H9 (cell line): ENCODE results near the gene PRUNE2. TPM values are rescaled to one million over a fixed set of nuclear protein-coding genes. Genes with fewer than 3 reads are reported as not detected.

Source experiments
- DNase-seq: peaks from one replicate; pipeline ENCODE4 v3.0.0-alpha.2; 2017
- H2AFZ ChIP-seq: one replicate; pipeline ENCODE4 v1.6.1; 2013; ENCODE audit warnings: mild to moderate bottlenecking, low read length, control low read depth, moderate library complexity
- H2AK5ac ChIP-seq: 2 replicates; pipeline ENCODE4 v1.6.1; 2013; ENCODE audit warnings: low read length, control low read depth, mixed read lengths; ENCODE audit not compliant: insufficient read length
- H2BK120ac ChIP-seq: one replicate; pipeline ENCODE4 v1.6.1; 2013; ENCODE audit warnings: low read depth, mild to moderate bottlenecking, low read length, control low read depth, inconsistent platforms; ENCODE audit not compliant: poor library complexity, severe bottlenecking
- H2BK12ac ChIP-seq: 2 replicates; pipeline ENCODE4 v1.6.1; 2013; ENCODE audit warnings: low read length, control low read depth, mixed read lengths, low read depth; ENCODE audit not compliant: insufficient read length
- H2BK15ac ChIP-seq: 2 replicates; pipeline ENCODE4 v1.6.1; 2013; ENCODE audit warnings: low read depth, low read length, control low read depth
- H2BK20ac ChIP-seq: one replicate; pipeline ENCODE4 v1.6.1; 2013; ENCODE audit warnings: low read depth, mild to moderate bottlenecking, low read length, control low read depth, inconsistent platforms; ENCODE audit not compliant: poor library complexity, severe bottlenecking
- H2BK5ac ChIP-seq: 2 replicates; pipeline ENCODE4 v1.6.1; 2013; ENCODE audit warnings: low read length, control low read depth, mixed read lengths; ENCODE audit not compliant: insufficient read length
- H3K14ac ChIP-seq: 2 replicates; pipeline ENCODE4 v1.6.1; 2013; ENCODE audit warnings: low read length, control low read depth; ENCODE audit not compliant: insufficient read depth
- H3K18ac ChIP-seq: 2 replicates; pipeline ENCODE4 v1.6.1; 2013; ENCODE audit warnings: low read depth, mild to moderate bottlenecking, mixed read lengths, low read length, control low read depth; ENCODE audit not compliant: insufficient read length
- H3K23ac ChIP-seq: 2 replicates; pipeline ENCODE4 v1.6.1; 2013; ENCODE audit warnings: low read length, control low read depth, mixed read lengths, low read depth; ENCODE audit not compliant: insufficient read length
- H3K23me2 ChIP-seq: 2 replicates; pipeline ENCODE4 v1.6.1; 2013; ENCODE audit warnings: low read depth, mild to moderate bottlenecking, mixed read lengths, low read length, control low read depth; ENCODE audit not compliant: insufficient read length, poor library complexity, severe bottlenecking
- H3K27ac ChIP-seq: 2 replicates; pipeline ENCODE4 v1.5.1; 2013; ENCODE audit warnings: low read length, control low read depth, mixed read lengths, low read depth; ENCODE audit not compliant: insufficient read length
- H3K27me3 ChIP-seq: 2 replicates; pipeline ENCODE4 v1.6.1; 2013; ENCODE audit warnings: low read length, control low read depth, inconsistent platforms; ENCODE audit not compliant: insufficient read depth
- H3K4ac ChIP-seq: 2 replicates; pipeline ENCODE4 v1.6.1; 2013; ENCODE audit warnings: low read depth, mild to moderate bottlenecking, control low read depth, inconsistent platforms, low read length, moderate library complexity
- H3K4me1 ChIP-seq: 2 replicates; pipeline ENCODE4 v1.6.1; 2013; ENCODE audit warnings: low read length, control low read depth, inconsistent platforms; ENCODE audit not compliant: insufficient read depth
- H3K4me2 ChIP-seq: 2 replicates; pipeline ENCODE4 v1.6.1; 2013; ENCODE audit warnings: low read length, control low read depth, mixed read lengths; ENCODE audit not compliant: insufficient read length, insufficient read depth
- H3K56ac ChIP-seq: 2 replicates; pipeline ENCODE4 v1.6.1; 2013; ENCODE audit warnings: low read depth, mild to moderate bottlenecking, mixed read lengths, low read length, control low read depth; ENCODE audit not compliant: insufficient read length
- H3K79me1 ChIP-seq: 2 replicates; pipeline ENCODE4 v1.6.1; 2013; ENCODE audit warnings: low read depth, mild to moderate bottlenecking, moderate library complexity, low read length, control low read depth, inconsistent platforms; ENCODE audit not compliant: insufficient read depth, poor library complexity, severe bottlenecking
- H3K79me2 ChIP-seq: 2 replicates; pipeline ENCODE4 v1.6.1; 2013; ENCODE audit warnings: low read length, control low read depth, inconsistent platforms; ENCODE audit not compliant: insufficient read depth
- H3K9ac ChIP-seq: 2 replicates; pipeline ENCODE4 v1.6.1; 2013; ENCODE audit warnings: low read length, control low read depth, mixed read lengths; ENCODE audit not compliant: insufficient read length; ENCODE audit errors: extremely low read depth
- H3K9me3 ChIP-seq: one replicate; pipeline ENCODE4 v1.6.1; 2013; ENCODE audit warnings: low read depth, low read length, inconsistent platforms; ENCODE audit not compliant: control insufficient read depth
- H3T11ph ChIP-seq: one replicate; pipeline ENCODE4 v1.6.1; 2013; ENCODE audit warnings: mild to moderate bottlenecking, low read length, control low read depth, inconsistent platforms
- H4K20me1 ChIP-seq: one replicate; pipeline ENCODE4 v1.6.1; 2013; ENCODE audit not compliant: control insufficient read depth, insufficient read length, insufficient read depth
- H4K5ac ChIP-seq: 2 replicates; pipeline ENCODE4 v1.6.1; 2013; ENCODE audit warnings: low read depth, mild to moderate bottlenecking, mixed read lengths, low read length, control low read depth; ENCODE audit not compliant: insufficient read length
- H4K8ac ChIP-seq: replicated peaks from 2 replicates; pipeline ENCODE4 v1.6.1; 2013; ENCODE audit warnings: low read length, control low read depth, mixed read lengths, low read depth; ENCODE audit not compliant: insufficient read length
- H4K91ac ChIP-seq: 2 replicates; pipeline ENCODE4 v1.6.1; 2013; ENCODE audit warnings: low read depth, mild to moderate bottlenecking, moderate library complexity, mixed read lengths, low read length, control low read depth; ENCODE audit not compliant: insufficient read length
- H3K27ac Mint-ChIP-seq, 3 experiments: 2 replicates in 2 of 3; 3 replicates in 1 of 3; pipeline ENCODE4 v1.8.0; 2020 to 2021; ENCODE audit warnings: mixed read lengths in 3 of 3, mild to moderate bottlenecking in 1 of 3, moderate library complexity in 1 of 3
- H3K27me3 Mint-ChIP-seq: 2 replicates; pipeline ENCODE4 v1.8.0; 2021; ENCODE audit warnings: low read depth, mild to moderate bottlenecking, moderate library complexity, mixed read lengths
- H3K36me3 Mint-ChIP-seq, 3 experiments: 2 replicates in 2 of 3; 3 replicates in 1 of 3; pipeline ENCODE4 v1.8.0; 2020 to 2021; ENCODE audit warnings: low read depth in 3 of 3, mixed read lengths in 3 of 3; ENCODE audit not compliant: insufficient read depth in 1 of 3
- H3K4me1 Mint-ChIP-seq, 2 experiments: 2 replicates each; pipeline ENCODE4 v1.8.0; 2020; ENCODE audit warnings: mixed read lengths in 2 of 2
- H3K4me3 Mint-ChIP-seq, 2 experiments: 2 replicates in 1 of 2; 3 replicates in 1 of 2; pipeline ENCODE4 v1.8.0; 2020 to 2021; ENCODE audit warnings: mild to moderate bottlenecking in 2 of 2, mixed read lengths in 2 of 2, moderate library complexity in 1 of 2
- H3K9me3 Mint-ChIP-seq, 2 experiments: 2 replicates in 1 of 2; 3 replicates in 1 of 2; pipeline ENCODE4 v1.8.0; 2020; ENCODE audit warnings: mild to moderate bottlenecking in 2 of 2, mixed read lengths in 2 of 2, moderate library complexity in 1 of 2
- CTCF ChIP-seq: fragments of 200-600 bp; sonication (generic); conservative IDR thresholded peaks from 3 replicates; pipeline ENCODE4 v1.8.0; 2021; ENCODE audit warnings: antibody characterized with exemption, mild to moderate bottlenecking
- WGBS: extraction: QIAGEN DNeasy Blood & Tissue Kit; methylation state at CpG from one replicate; pipeline ENCODE4 v1.1.7; 2013; ENCODE audit warnings: missing lambda C conversion rate, low lambda C conversion rate, mixed read lengths; ENCODE audit not compliant: insufficient read length; ENCODE audit errors: extremely low coverage; 5-methylcytosine and 5-hydroxymethylcytosine counted together
- total RNA-seq: library from RNA; stranded (reverse); gene quantifications from 2 replicates; pipeline ENCODE4 v1.2.1, GENCODE V29; 2021

Gene PRUNE2
- total RNA-seq, 1 experiment from 2014 or later, result 12.1 TPM

GRCh38 chr9:76896035-76896434 is 9.9 kb downstream of the PRUNE2 start:
- Histone ChIP-seq H3K4me1 (no peaks in the 10 kb centered on the region; the same call in 1 of the 2 replicates), H2BK5ac (no peak overlapping the region), H2AK5ac (no peak overlapping the region), H3K14ac (no peak overlapping the region), H3K27ac (no peak overlapping the region), H2BK15ac (no peak overlapping the region), H4K5ac (no peak overlapping the region), H3K23me2 (no peaks in the 10 kb centered on the region), H3K56ac (no peak overlapping the region), H2AFZ (no peak overlapping the region), H3K23ac (no peak overlapping the region), H3K9me3 (no peaks in the 10 kb centered on the region), H3K4ac (no peak overlapping the region), H3K27me3 (no peaks in the 10 kb centered on the region), H3K79me1 (no peaks in the 10 kb centered on the region), H3K4me2 (no peak overlapping the region), H3T11ph (no peak overlapping the region), H2BK20ac (no peak overlapping the region), H2BK120ac (no peak overlapping the region), H4K8ac (no peak overlapping the region), H4K20me1 (no peaks in the 10 kb centered on the region), H2BK12ac (no peak overlapping the region), H4K91ac (no peak overlapping the region), H3K9ac (no peak overlapping the region), H3K79me2 (0 out of 2 replicates have a peak, but pooled peaks cover 1% of the 10 kb centered on the region), H3K18ac (no peak overlapping the region)
- H3K4me1 Mint-ChIP-seq, result peaks cover 0 to 8% of the 10 kb centered on the region in 2 experiments; a peak in 2 of 4 replicates
- no CpG with 5 or more reads among the region's 3 CpGs for WGBS
- H3K4me3 Mint-ChIP-seq, result no peak overlapping the region
- no peak for DNase-seq
- H3K36me3 Mint-ChIP-seq, result no peaks in the 10 kb centered on the region; a peak in 1 of 7 replicates
- H3K27ac Mint-ChIP-seq, result no peak overlapping the region
- no peak for TF ChIP-seq CTCF
- no peaks in the 10 kb centered on the region for H3K27me3 Mint-ChIP-seq
- H3K9me3 Mint-ChIP-seq, result no peaks in the 10 kb centered on the region
